ENCODE results near the gene CGB3. TPM values are rescaled to one million over a fixed set of nuclear protein-coding genes. Genes with fewer than 3 reads are reported as not detected.
"Not testable (repeated sequence)": the region's sequence is repeated elsewhere in the genome, so short reads cannot be mapped to it uniquely, and the experiment has no call there.

CGB3 gene
- total RNA-seq, 1 experiment from 2014 or later = not detected

- peaks cover 4% of the 10 kb centered on the region; the same call in 1 of the 2 replicates for H3K4me1 ChIP-seq (ENCODE audit: insufficient read depth, low read length)
- TF ChIP-seq EZH2phosphoT487 (IDR thresholded peaks at IDR 0.05; ENCODE audit: borderline replicate concordance, low read length) (no peak), EZH2 (IDR thresholded peaks at IDR 0.05; ENCODE audit: low read length, unreplicated experiment) (no peak), CTCF (conservative IDR thresholded peaks at IDR 0.05; ENCODE audit: low read depth, low read length) (peak; percentile 18; the same call in 1 of the 2 replicates)
- CTCF ChIA-PET = interaction anchor here (0.7 kb wide), 1 partner anchor 63 kb away, joined by 3 read pairs; the partner anchor contains the start of gene RUVBL2
- H3K4me3 ChIP-seq (ENCODE audit: low read length) = peak overlapping the region; percentile 71
- H3K9me3 ChIP-seq (ENCODE audit: low read length) = no peaks in the 10 kb centered on the region
- ATAC-seq (peak; percentile 89), DNase-seq (peak; percentile 52)
- intact Hi-C loops (cut with micrococcal nuclease) = no loop called here
- H3K27ac ChIP-seq (ENCODE audit: low read length) = no peak overlapping the region
- no peaks in the 10 kb centered on the region for H3F3A ChIP-seq (ENCODE audit: low read length, unreplicated experiment)
- peak overlapping the region; percentile 85 for H2AFZ ChIP-seq (ENCODE audit: low read length)
- H3K27me3 ChIP-seq (ENCODE audit: low read length) = no peaks in the 10 kb centered on the region
- 0 out of 2 replicates have a peak overlapping the region, but pooled peaks have one; percentile 12 for H3K9ac ChIP-seq (ENCODE audit: low read length)
- H3K79me2 ChIP-seq (ENCODE audit: low read length) = no peaks in the 10 kb centered on the region
- TSS peak; percentile 45 for BruUV-seq (replicated peaks)
- no peaks in the 10 kb centered on the region for H3K36me3 ChIP-seq (ENCODE audit: low read depth, low read length)
- H3K4me2 ChIP-seq (ENCODE audit: low read length) = peak overlapping the region; percentile 96
- no peaks in the 10 kb centered on the region for H3K9me2 ChIP-seq (replicated peaks; ENCODE audit: low read length)
- POLR2A ChIA-PET (ENCODE audit: unreplicated experiment) = interaction anchor here (0.6 to 0.7 kb wide), 2 partner anchors 19 to 42 kb away, joined by 3 read pairs; no protein-coding TSS in a partner anchor
- no peaks in the 10 kb centered on the region for H4K20me1 ChIP-seq (ENCODE audit: low read length)
These were observed 32.2 kb upstream of the CGB3 start for GRCh38 chr19:49056101-49056901.

GRCh38 chr19:49050376-49051033, 26.4 kb upstream of the CGB3 start:
- DNase-seq = peak; percentile 83
- H3K27ac ChIP-seq (ENCODE audit: low read length); CTCF ChIA-PET; intact Hi-C loops (cut with micrococcal nuclease); H3K9me2 ChIP-seq (replicated peaks; ENCODE audit: low read length); H3K4me1 ChIP-seq (ENCODE audit: insufficient read depth, low read length); POLR2A ChIA-PET (ENCODE audit: unreplicated experiment); H3K9ac ChIP-seq (ENCODE audit: low read length); H3K36me3 ChIP-seq (ENCODE audit: low read depth, low read length); H3F3A ChIP-seq (ENCODE audit: low read length, unreplicated experiment); H4K20me1 ChIP-seq (ENCODE audit: low read length); H3K9me3 ChIP-seq (ENCODE audit: low read length); H3K79me2 ChIP-seq (ENCODE audit: low read length); H3K4me3 ChIP-seq (ENCODE audit: low read length); BruUV-seq (replicated peaks); H2AFZ ChIP-seq (ENCODE audit: low read length); H3K27me3 ChIP-seq (ENCODE audit: low read length): not testable (repeated sequence)
- H3K4me2 ChIP-seq (ENCODE audit: low read length) = peak overlapping the region; percentile 37; the same call in 1 of the 2 replicates
- peak; percentile 100 for ATAC-seq

GRCh38 chr19:49049834-49050233, 25.7 kb upstream of the CGB3 start:
- POLR2A ChIA-PET (ENCODE audit: unreplicated experiment); intact Hi-C loops (cut with micrococcal nuclease): not testable (repeated sequence)

GRCh38 chr19:49049011-49049410, 24.9 kb upstream of the CGB3 start, which contains the start of gene CGB8:
CGB8 (minus strand) TSS chr19:49049111; CDS start chr19:49048739, 372 bp downstream.
- H3K9me3 ChIP-seq (ENCODE audit: low read length); H2AFZ ChIP-seq (ENCODE audit: low read length); POLR2A ChIA-PET (ENCODE audit: unreplicated experiment); H3K9me2 ChIP-seq (replicated peaks; ENCODE audit: low read length); H3K9ac ChIP-seq (ENCODE audit: low read length); H4K20me1 ChIP-seq (ENCODE audit: low read length); H3K79me2 ChIP-seq (ENCODE audit: low read length); intact Hi-C loops (cut with micrococcal nuclease); H3K4me1 ChIP-seq (ENCODE audit: insufficient read depth, low read length); ATAC-seq; H3K36me3 ChIP-seq (ENCODE audit: low read depth, low read length); H3K4me3 ChIP-seq (ENCODE audit: low read length); H3K4me2 ChIP-seq (ENCODE audit: low read length); CTCF ChIA-PET; H3K27me3 ChIP-seq (ENCODE audit: low read length); DNase-seq; H3F3A ChIP-seq (ENCODE audit: low read length, unreplicated experiment); H3K27ac ChIP-seq (ENCODE audit: low read length); BruUV-seq (replicated peaks): not testable (repeated sequence)

More at GRCh38 chr19:49049834-49050233, 25.7 kb upstream of the CGB3 start:
- H4K20me1 ChIP-seq (ENCODE audit: low read length); H3K27me3 ChIP-seq (ENCODE audit: low read length); H3K9me2 ChIP-seq (replicated peaks; ENCODE audit: low read length); H3K36me3 ChIP-seq (ENCODE audit: low read depth, low read length); H3F3A ChIP-seq (ENCODE audit: low read length, unreplicated experiment); H3K27ac ChIP-seq (ENCODE audit: low read length); H3K4me3 ChIP-seq (ENCODE audit: low read length); H3K4me1 ChIP-seq (ENCODE audit: insufficient read depth, low read length); H3K9ac ChIP-seq (ENCODE audit: low read length); BruUV-seq (replicated peaks); H3K79me2 ChIP-seq (ENCODE audit: low read length); CTCF ChIA-PET; H3K9me3 ChIP-seq (ENCODE audit: low read length); DNase-seq; H2AFZ ChIP-seq (ENCODE audit: low read length); ATAC-seq: not testable (repeated sequence)
- H3K4me2 ChIP-seq (ENCODE audit: low read length) = peak overlapping the region; percentile 37; the same call in 1 of the 2 replicates

- H3K9me3 ChIP-seq (ENCODE audit: low read length); POLR2A ChIA-PET (ENCODE audit: unreplicated experiment); CTCF ChIA-PET; H3K27me3 ChIP-seq (ENCODE audit: low read length); H2AFZ ChIP-seq (ENCODE audit: low read length); H3K36me3 ChIP-seq (ENCODE audit: low read depth, low read length); H3K9me2 ChIP-seq (replicated peaks; ENCODE audit: low read length); H3K27ac ChIP-seq (ENCODE audit: low read length); H4K20me1 ChIP-seq (ENCODE audit: low read length); H3K79me2 ChIP-seq (ENCODE audit: low read length); H3K4me1 ChIP-seq (ENCODE audit: insufficient read depth, low read length); DNase-seq; H3K4me3 ChIP-seq (ENCODE audit: low read length); intact Hi-C loops (cut with micrococcal nuclease); ATAC-seq; H3K9ac ChIP-seq (ENCODE audit: low read length); H3K4me2 ChIP-seq (ENCODE audit: low read length); BruUV-seq (replicated peaks); H3F3A ChIP-seq (ENCODE audit: low read length, unreplicated experiment): not testable (repeated sequence)
These were observed 19.4 kb upstream of the CGB3 start, which contains the start of gene CGB5 for GRCh38 chr19:49043548-49043947. CGB5 (plus strand) TSS chr19:49043848; CDS start chr19:49044210, 362 bp downstream.
